GM20000 (cell line): Measurements from ENCODE around the gene SOX15.

Source experiments
- DNase-seq: peaks from one replicate; pipeline ENCODE4 v3.0.0; 2012; ENCODE audit warnings: low spot score
- TF ChIP-seq, protein P1 (sequence below): IDR thresholded peaks from 2 replicates; pipeline ENCODE4 v1.5.1; 2012; ENCODE audit warnings: mild to moderate bottlenecking, control low read depth; ENCODE audit errors: extremely low read depth, missing control alignments

SOX15 gene

DNA sequence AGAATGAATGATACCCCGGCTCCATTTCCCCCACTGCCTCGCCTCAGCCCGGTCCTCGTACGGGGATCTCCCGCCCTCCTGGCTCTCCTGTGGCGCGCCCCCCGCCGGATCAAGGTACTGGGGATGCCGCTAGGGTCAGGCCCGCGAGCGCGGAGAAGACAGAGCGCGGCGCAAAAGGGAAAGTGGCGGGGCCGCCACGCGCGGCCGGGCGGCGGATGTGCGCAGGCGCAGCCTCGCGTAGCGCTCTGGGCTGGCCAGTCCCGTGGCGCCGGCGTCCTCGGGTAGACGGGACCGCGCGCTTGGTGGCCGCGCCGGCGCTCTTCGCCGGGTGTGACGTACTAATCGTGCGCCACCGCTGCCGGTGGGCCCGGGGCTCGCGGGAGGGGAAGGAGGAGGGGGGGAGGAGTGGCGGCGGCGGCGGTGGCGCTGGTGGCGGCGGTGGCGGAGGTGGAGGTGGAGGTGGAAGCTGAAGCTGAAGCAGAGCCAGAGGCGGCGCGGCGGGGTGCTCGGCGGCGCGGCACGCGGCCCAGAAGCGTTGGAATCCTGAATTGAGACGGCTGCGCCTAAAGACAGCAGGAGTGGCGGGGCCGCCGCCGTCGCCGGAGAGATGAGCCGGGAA lies 28.2 kb downstream of the SOX15 start, which contains the start of gene SENP3:
Gene SENP3, plus strand, starts transcription at position 331 of the 619 bp plus-strand sequence. CDS start 1,158 bp downstream, outside the sequence.
- TF ChIP-seq, protein P1, sequence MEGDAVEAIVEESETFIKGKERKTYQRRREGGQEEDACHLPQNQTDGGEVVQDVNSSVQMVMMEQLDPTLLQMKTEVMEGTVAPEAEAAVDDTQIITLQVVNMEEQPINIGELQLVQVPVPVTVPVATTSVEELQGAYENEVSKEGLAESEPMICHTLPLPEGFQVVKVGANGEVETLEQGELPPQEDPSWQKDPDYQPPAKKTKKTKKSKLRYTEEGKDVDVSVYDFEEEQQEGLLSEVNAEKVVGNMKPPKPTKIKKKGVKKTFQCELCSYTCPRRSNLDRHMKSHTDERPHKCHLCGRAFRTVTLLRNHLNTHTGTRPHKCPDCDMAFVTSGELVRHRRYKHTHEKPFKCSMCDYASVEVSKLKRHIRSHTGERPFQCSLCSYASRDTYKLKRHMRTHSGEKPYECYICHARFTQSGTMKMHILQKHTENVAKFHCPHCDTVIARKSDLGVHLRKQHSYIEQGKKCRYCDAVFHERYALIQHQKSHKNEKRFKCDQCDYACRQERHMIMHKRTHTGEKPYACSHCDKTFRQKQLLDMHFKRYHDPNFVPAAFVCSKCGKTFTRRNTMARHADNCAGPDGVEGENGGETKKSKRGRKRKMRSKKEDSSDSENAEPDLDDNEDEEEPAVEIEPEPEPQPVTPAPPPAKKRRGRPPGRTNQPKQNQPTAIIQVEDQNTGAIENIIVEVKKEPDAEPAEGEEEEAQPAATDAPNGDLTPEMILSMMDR: peak; percentile 14
- peak; percentile 99 for DNase-seq

DNA sequence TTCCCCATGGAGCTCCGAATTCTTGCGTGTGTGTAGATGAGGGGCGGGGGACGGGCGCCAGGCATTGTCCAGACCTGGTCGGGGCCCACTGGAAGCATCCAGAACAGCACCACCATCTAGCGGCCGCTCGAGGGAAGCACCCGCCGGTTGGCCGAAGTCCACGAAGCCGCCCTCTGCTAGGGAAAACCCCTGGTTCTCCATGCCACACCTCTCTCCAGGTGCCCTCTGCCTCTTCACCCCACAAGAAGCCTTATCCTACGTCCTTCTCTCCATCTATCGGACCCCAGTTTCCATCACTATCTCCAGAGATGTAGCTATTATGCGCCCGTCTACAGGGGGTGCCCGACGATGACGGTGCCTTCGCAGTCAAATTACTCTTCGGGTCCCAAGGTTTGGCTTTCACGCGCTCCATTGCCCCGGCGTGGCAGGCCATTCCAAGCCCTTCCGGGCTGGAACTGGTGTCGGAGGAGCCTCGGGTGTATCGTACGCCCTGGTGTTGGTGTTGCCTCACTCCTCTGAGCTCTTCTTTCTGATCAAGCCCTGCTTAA lies 28.8 kb downstream of the SOX15 start:
- DNase-seq: peak; percentile 92
- TF ChIP-seq, protein P1: peak; percentile 82

DNA sequence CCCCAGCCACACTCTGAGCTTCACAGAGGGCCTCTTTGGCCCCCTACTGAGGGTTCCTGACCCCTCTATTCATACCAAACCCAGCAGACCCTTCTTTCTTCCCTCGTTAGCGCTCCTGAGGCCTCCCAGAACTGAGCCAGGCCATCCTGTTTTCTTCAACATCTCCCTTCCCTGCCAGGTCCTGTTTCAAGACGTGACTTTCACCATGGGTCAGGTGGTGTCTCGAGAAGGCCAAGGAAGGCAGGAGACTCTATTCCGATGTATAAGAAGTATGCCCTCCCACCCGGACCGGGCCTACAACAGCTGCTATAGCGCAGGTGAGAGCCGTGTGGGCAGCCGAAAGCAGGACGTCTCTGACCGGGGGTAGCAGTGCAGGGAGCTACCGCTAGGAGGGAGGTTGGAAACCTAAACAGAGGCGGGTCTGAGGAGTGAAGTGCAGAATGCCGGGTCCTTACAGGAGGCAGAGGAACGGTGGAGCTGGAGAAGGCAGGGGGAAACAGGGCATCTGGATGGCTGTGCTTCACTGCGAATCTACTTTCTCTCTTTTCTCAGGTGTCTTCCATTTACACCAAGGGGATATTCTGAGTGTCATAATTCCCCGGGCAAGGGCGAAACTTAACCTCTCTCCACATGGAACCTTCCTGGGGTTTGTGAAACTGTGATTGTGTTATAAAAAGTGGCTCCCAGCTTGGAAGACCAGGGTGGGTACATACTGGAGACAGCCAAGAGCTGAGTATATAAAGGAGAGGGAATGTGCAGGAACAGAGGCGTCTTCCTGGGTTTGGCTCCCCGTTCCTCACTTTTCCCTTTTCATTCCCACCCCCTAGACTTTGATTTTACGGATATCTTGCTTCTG lies 29.5 kb downstream of the SOX15 start:
- DNase-seq: no peak

DNA sequence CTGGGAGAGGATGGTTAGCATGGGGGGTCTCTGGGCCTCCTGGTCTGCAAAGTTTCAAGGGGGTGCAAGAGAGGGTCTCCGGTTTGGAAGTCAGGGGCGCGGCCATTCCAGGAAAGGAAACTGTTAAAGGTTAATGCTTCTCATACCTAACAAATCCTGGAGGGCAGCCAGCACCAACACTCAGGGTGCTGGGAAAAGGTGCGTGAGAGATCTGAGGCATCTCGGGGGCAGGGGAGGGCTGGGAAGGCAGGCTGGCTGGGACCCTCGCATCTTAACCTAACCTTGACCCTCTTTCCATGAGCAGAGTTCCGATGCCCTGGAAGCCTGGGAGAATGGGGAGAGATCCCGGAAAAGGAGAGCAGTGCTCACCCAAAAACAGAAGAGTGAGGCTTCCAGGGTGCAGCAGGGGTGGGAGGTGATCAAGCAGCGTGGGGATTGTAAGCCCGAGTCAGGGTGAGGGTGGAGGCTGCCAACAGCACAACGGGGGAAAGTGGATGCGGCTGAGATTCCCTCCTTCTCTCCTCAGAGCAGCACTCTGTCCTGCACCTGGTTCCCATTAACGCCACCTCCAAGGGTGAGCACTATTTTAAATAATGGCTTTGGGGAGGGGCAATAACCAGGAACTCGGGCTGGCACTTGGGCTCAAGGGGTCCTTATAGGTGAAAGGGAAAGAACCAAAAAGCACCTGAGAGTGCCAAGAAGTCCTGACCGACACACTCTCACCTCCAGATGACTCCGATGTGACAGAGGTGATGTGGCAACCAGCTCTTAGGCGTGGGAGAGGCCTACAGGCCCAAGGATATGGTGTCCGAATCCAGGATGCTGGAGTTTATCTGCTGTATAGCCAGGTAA lies 30.3 kb downstream of the SOX15 start:
- TF ChIP-seq, protein P1: no peak
- DNase-seq: no peak

More for the DNA sequence above, 29.5 kb downstream of the SOX15 start:
- TF ChIP-seq, protein P1: no peak

GRCh38 chr17:7558544-7559319 lies 31.2 kb downstream of the SOX15 start, which contains the start of gene TNFSF13:
Gene TNFSF13, plus strand, starts transcription at chr17:7558750. Its CDS starts 290 bp downstream, at chr17:7559040.
- TF ChIP-seq, protein P1: no peak
- DNase-seq: no peak

GRCh38 chr17:7557775-7558543 lies 31.9 kb downstream of the SOX15 start:
- DNase-seq: peak; percentile 72
- TF ChIP-seq, protein P1: no peak
